Glutamatergic neuron (in vitro differentiated cells): ENCODE results near the gene PCSK7. TPM values are rescaled to one million over a fixed set of nuclear protein-coding genes. Genes with fewer than 3 reads are reported as not detected.

Experiments used
- DNase-seq: peaks from one replicate; pipeline ENCODE4 v3.0.0; 2022
- H3K27ac Mint-ChIP-seq: one replicate; pipeline ENCODE4 v1.8.0; 2020; ENCODE audit warnings: mild to moderate bottlenecking, mixed read lengths, inconsistent platforms; ENCODE audit not compliant: unreplicated experiment
- H3K27me3 Mint-ChIP-seq: one replicate; pipeline ENCODE4 v1.8.0; 2020; ENCODE audit warnings: mild to moderate bottlenecking, moderate library complexity, mixed read lengths, inconsistent platforms; ENCODE audit not compliant: unreplicated experiment
- H3K36me3 Mint-ChIP-seq: one replicate; pipeline ENCODE4 v1.8.0; 2020; ENCODE audit warnings: mild to moderate bottlenecking, mixed read lengths, inconsistent platforms; ENCODE audit not compliant: unreplicated experiment
- H3K4me1 Mint-ChIP-seq: one replicate; pipeline ENCODE4 v1.8.0; 2020; ENCODE audit warnings: mild to moderate bottlenecking, low read depth, mixed read lengths, inconsistent platforms; ENCODE audit not compliant: unreplicated experiment
- H3K4me3 Mint-ChIP-seq: one replicate; pipeline ENCODE4 v1.8.0; 2020; ENCODE audit warnings: mild to moderate bottlenecking, mixed read lengths, inconsistent platforms; ENCODE audit not compliant: unreplicated experiment
- H3K9me3 Mint-ChIP-seq: one replicate; pipeline ENCODE4 v1.8.0; 2020; ENCODE audit warnings: mild to moderate bottlenecking, moderate library complexity, mixed read lengths, inconsistent platforms; ENCODE audit not compliant: unreplicated experiment
- CTCF ChIP-seq: fragments of 200-600 bp; sonication (generic); IDR thresholded peaks from one replicate; pipeline ENCODE4 v1.5.0; 2021; ENCODE audit not compliant: partially characterized antibody, unreplicated experiment
- total RNA-seq: library from RNA; stranded (reverse); fragmentation: NEBNext Ultra II Directional; extraction: Animal tissue kit (Norgen Biotek cat#: 25700); gene quantifications from one replicate; pipeline ENCODE4 v1.2.1, GENCODE V29; 2021; ENCODE audit not compliant: unreplicated experiment

Gene PCSK7
- total RNA-seq, 1 donor from 2014 or later = 109 TPM

- no peaks in the 10 kb centered on the region for H3K9me3 Mint-ChIP-seq
- no peak overlapping the region for H3K4me3 Mint-ChIP-seq
- no peak for TF ChIP-seq CTCF
- H3K27ac Mint-ChIP-seq = no peak overlapping the region
- peaks cover 2% of the 10 kb centered on the region for H3K27me3 Mint-ChIP-seq
- peaks cover 4% of the 10 kb centered on the region for H3K36me3 Mint-ChIP-seq
- no peak for DNase-seq
- H3K4me1 Mint-ChIP-seq = peaks cover 7% of the 10 kb centered on the region
Measured at GRCh38 chr11:117170210-117170609, 61.7 kb downstream of the PCSK7 start.

GRCh38 chr11:117169736-117170135, 62.1 kb downstream of the PCSK7 start:
- Mint-ChIP-seq H3K36me3 (peaks cover 4% of the 10 kb centered on the region), H3K9me3 (no peaks in the 10 kb centered on the region), H3K4me3 (no peak overlapping the region), H3K4me1 (peaks cover 7% of the 10 kb centered on the region), H3K27me3 (peaks cover 2% of the 10 kb centered on the region), H3K27ac (no peak overlapping the region)
- TF ChIP-seq CTCF = no peak
- no peak for DNase-seq

- DNase-seq = no peak
- Mint-ChIP-seq H3K27me3 (peaks cover 2% of the 10 kb centered on the region), H3K4me1 (peaks cover 2% of the 10 kb centered on the region), H3K9me3 (no peaks in the 10 kb centered on the region), H3K36me3 (peaks cover 4% of the 10 kb centered on the region), H3K27ac (no peak overlapping the region), H3K4me3 (no peak overlapping the region)
- TF ChIP-seq CTCF = no peak
Measured at GRCh38 chr11:117166491-117166890, 65.4 kb downstream of the PCSK7 start.

GRCh38 chr11:117160826-117161225, 71.0 kb downstream of the PCSK7 start:
- no peaks in the 10 kb centered on the region for H3K9me3 Mint-ChIP-seq
- TF ChIP-seq CTCF = no peak
- H3K27ac Mint-ChIP-seq = no peak overlapping the region
- H3K36me3 Mint-ChIP-seq = peaks cover 4% of the 10 kb centered on the region
- H3K4me3 Mint-ChIP-seq = no peak overlapping the region
- DNase-seq = no peak
- no peaks in the 10 kb centered on the region for H3K4me1 Mint-ChIP-seq
- H3K27me3 Mint-ChIP-seq = no peaks in the 10 kb centered on the region

GRCh38 chr11:117159892-117160291, 72.0 kb downstream of the PCSK7 start:
- Mint-ChIP-seq H3K27ac (no peak overlapping the region), H3K36me3 (no peaks in the 10 kb centered on the region), H3K9me3 (no peaks in the 10 kb centered on the region), H3K4me3 (no peak overlapping the region), H3K4me1 (no peaks in the 10 kb centered on the region), H3K27me3 (no peaks in the 10 kb centered on the region)
- DNase-seq = no peak
- TF ChIP-seq CTCF = no peak
